Activated CD8-positive, alpha-beta T cell treated with anti-CD3 and anti-CD28 coated beads for 36 hours (primary cell): Measurements from ENCODE around the gene RPS27L. TPM values are rescaled to one million over a fixed set of nuclear protein-coding genes. Genes with fewer than 3 reads are reported as not detected.

Experiments used
- ATAC-seq: fragments of 200-7000 bp; cut with Tn5 transposase; one replicate; pipeline ENCODE4 v1.10.0; 2021; ENCODE audit warnings: mild to moderate bottlenecking, moderate library complexity
- CTCF ChIA-PET: fragments of 350-600 bp; sonication (Branson Sonifier 250); formaldehyde crosslinking; loops from one replicate; lab custom pipeline; 2021; ENCODE audit warnings: antibody characterized with exemption; lab: Charles Lee
- POLR2A ChIA-PET: fragments of 350-600 bp; sonication (Branson Sonifier 250); formaldehyde crosslinking; loops from one replicate; lab custom pipeline; 2021; ENCODE audit warnings: antibody characterized with exemption; lab: Charles Lee
- DNase-seq: peaks from one replicate; pipeline ENCODE4 v3.0.0-alpha.2; 2020
- H3K27ac Mint-ChIP-seq: one replicate; pipeline ENCODE4 v1.8.0; 2021; ENCODE audit warnings: mild to moderate bottlenecking, mixed read lengths
- H3K27me3 Mint-ChIP-seq: one replicate; pipeline ENCODE4 v1.8.0; 2021; ENCODE audit warnings: mixed read lengths
- H3K36me3 Mint-ChIP-seq: one replicate; pipeline ENCODE4 v1.8.0; 2021; ENCODE audit warnings: low read depth, mixed read lengths
- H3K4me1 Mint-ChIP-seq: one replicate; pipeline ENCODE4 v1.8.0; 2021; ENCODE audit warnings: low read depth, mixed read lengths
- H3K4me3 Mint-ChIP-seq: one replicate; pipeline ENCODE4 v1.8.0; 2021; ENCODE audit warnings: mild to moderate bottlenecking, moderate library complexity, mixed read lengths
- H3K9me3 Mint-ChIP-seq: one replicate; pipeline ENCODE4 v1.8.0; 2021; ENCODE audit warnings: mixed read lengths
- intact Hi-C: fragments of 100-400 bp; cut with micrococcal nuclease; formaldehyde crosslinking; loops from one replicate; pipeline ENCODE4 v1.10.0; 2022
- total RNA-seq, 2 experiments: library from RNA; stranded (reverse); gene quantifications; one replicate each; pipeline ENCODE4 v1.2.3, GENCODE V29; 2021
- TF ChIP-seq, protein P1 (sequence below): fragments of 200-600 bp; IDR thresholded peaks from one replicate; pipeline ENCODE4 v1.8.0; 2022; ENCODE audit warnings: antibody characterized with exemption, mild to moderate bottlenecking

The RPS27L gene
- total RNA-seq, 2 experiments from 2014 or later: 150 to 158 TPM

DNA sequence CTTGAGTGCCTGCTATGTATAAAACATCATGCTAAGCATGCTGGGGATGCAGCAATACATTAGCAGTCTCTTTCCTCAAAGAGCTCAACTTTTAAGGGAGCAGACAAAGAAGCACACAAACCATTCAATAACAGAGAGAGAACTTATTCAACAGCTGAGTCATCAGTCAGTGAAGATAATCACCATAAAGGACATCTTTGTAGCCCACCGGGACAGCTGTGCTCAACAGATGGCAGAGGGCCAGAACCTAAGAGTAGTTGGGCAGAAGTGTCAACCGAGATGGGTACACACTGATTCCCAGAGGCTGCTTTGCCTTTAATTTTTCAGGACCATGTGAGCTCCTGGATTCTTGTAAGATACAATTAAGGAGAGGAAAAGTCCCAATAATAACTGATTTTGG lies 27.9 kb upstream of the RPS27L start:
- H3K9me3 Mint-ChIP-seq: no peaks in the 10 kb centered on the region
- TF ChIP-seq, protein P1, sequence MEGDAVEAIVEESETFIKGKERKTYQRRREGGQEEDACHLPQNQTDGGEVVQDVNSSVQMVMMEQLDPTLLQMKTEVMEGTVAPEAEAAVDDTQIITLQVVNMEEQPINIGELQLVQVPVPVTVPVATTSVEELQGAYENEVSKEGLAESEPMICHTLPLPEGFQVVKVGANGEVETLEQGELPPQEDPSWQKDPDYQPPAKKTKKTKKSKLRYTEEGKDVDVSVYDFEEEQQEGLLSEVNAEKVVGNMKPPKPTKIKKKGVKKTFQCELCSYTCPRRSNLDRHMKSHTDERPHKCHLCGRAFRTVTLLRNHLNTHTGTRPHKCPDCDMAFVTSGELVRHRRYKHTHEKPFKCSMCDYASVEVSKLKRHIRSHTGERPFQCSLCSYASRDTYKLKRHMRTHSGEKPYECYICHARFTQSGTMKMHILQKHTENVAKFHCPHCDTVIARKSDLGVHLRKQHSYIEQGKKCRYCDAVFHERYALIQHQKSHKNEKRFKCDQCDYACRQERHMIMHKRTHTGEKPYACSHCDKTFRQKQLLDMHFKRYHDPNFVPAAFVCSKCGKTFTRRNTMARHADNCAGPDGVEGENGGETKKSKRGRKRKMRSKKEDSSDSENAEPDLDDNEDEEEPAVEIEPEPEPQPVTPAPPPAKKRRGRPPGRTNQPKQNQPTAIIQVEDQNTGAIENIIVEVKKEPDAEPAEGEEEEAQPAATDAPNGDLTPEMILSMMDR: no peak
- intact Hi-C loops: no loop called here
- CTCF ChIA-PET: interaction anchor here (0.9 kb wide), 1 partner anchor 19 kb away, joined by 3 read pairs; no protein-coding TSS in a partner anchor
- no peak overlapping the region for H3K27ac Mint-ChIP-seq
- peaks cover 2% of the 10 kb centered on the region for H3K36me3 Mint-ChIP-seq
- peaks cover 14% of the 10 kb centered on the region for H3K4me1 Mint-ChIP-seq
- no peaks in the 10 kb centered on the region for H3K27me3 Mint-ChIP-seq
- DNase-seq: no peak
- H3K4me3 Mint-ChIP-seq: no peak overlapping the region
- no peak for ATAC-seq
- POLR2A ChIA-PET: interaction anchor here (1.0 kb wide), 1 partner anchor 12 kb away, joined by 4 read pairs; no protein-coding TSS in a partner anchor

DNA sequence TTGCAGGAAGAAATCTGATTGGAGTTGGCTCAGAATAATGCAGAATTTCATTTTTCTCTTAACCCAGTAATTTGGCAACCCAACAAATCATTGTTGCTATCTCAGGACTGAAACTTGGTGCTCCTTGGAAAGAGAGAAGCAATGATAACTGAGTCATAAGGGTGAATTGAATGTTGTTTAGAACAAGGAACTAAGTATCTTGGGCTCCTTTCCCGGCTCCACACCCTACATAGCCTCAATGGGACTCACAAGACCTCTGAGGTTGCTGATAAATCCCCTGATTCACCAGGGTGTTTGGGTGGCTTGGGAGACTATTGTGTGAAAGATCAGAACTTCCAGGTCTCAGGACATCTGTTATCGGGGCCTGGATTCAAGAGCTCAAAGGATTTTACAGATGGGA lies 24.4 kb upstream of the RPS27L start:
- no peak overlapping the region for H3K4me3 Mint-ChIP-seq
- ChIA-PET POLR2A (interaction anchor here (0.6 to 1.6 kb wide), 2 partner anchors 15 to 34 kb away, joined by 4 read pairs; no protein-coding TSS in a partner anchor), CTCF (interaction anchor here (2.6 kb wide), 1 partner anchor 10 kb away, joined by 9 read pairs; no protein-coding TSS in a partner anchor)
- no peak for ATAC-seq
- TF ChIP-seq, protein P1: no peak
- DNase-seq: no peak
- no peak overlapping the region for H3K27ac Mint-ChIP-seq
- no peaks in the 10 kb centered on the region for H3K36me3 Mint-ChIP-seq
- intact Hi-C loops: no loop called here
- H3K4me1 Mint-ChIP-seq: peaks cover 14% of the 10 kb centered on the region
- no peaks in the 10 kb centered on the region for H3K9me3 Mint-ChIP-seq
- H3K27me3 Mint-ChIP-seq: no peaks in the 10 kb centered on the region

DNA sequence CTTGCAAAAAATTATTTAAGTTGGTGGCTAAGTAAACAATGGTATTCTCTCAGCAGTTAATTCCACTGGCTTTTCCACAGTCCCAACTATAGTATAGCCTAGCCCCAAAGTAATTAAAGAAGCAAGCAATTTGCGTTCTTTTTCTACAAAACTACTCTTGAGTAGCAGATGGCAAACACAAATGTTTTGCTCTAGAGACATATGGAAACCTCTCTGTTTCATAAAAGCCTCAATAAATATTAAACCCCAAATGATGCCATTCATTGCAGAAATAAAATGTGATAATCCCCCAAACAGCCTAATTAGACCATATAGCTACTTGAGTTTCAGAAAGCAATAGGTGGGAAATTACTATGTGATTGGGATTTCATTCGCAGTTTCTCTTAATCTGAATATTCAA lies 23.5 kb upstream of the RPS27L start:
- Mint-ChIP-seq H3K4me3 (no peak overlapping the region), H3K27me3 (no peaks in the 10 kb centered on the region), H3K4me1 (peaks cover 10% of the 10 kb centered on the region), H3K27ac (no peak overlapping the region), H3K9me3 (no peaks in the 10 kb centered on the region), H3K36me3 (no peaks in the 10 kb centered on the region)
- CTCF ChIA-PET: interaction anchor here (1.1 to 2.6 kb wide), 2 partner anchors 11 to 13 kb away, joined by 3 to 9 read pairs; no protein-coding TSS in a partner anchor
- intact Hi-C loops: no loop called here
- TF ChIP-seq, protein P1: no peak
- ATAC-seq (no peak), DNase-seq (no peak)
- POLR2A ChIA-PET: interaction anchor here (0.8 to 1.6 kb wide), 3 partner anchors 9 to 16 kb away, joined by 3 to 4 read pairs (median 3); partner anchors contain the start of gene RAB8B

DNA sequence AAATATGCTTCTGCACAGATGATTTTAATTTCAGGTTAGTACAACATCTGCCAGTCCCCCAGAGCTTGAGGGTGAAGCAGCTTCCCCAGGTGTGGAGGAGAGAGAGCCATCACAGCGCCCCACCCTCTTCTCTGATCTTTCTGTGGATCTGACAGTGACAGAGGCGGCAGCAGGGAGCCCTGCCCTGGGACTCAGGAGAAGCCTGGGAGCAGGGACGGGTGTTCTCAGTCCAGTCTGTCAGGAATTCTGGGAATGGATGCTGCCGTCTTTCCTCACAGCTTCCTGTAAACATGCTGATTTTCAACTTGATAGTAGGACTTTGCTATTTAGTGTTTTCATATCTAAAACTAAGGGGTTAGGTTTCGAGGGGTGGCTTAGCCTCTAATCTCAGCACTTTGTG lies 20.8 kb upstream of the RPS27L start:
- no peaks in the 10 kb centered on the region for H3K36me3 Mint-ChIP-seq
- ATAC-seq: no peak
- no peak overlapping the region for H3K27ac Mint-ChIP-seq
- no peak overlapping the region for H3K4me3 Mint-ChIP-seq
- TF ChIP-seq, protein P1: no peak
- H3K27me3 Mint-ChIP-seq: no peaks in the 10 kb centered on the region
- ChIA-PET POLR2A (interaction anchor here (0.9 to 1.0 kb wide), 2 partner anchors 16 to 25 kb away, joined by 3 to 4 read pairs; no protein-coding TSS in a partner anchor), CTCF (no interaction called here)
- DNase-seq: no peak
- no peaks in the 10 kb centered on the region for H3K9me3 Mint-ChIP-seq
- peaks cover 10% of the 10 kb centered on the region for H3K4me1 Mint-ChIP-seq
- intact Hi-C loops: no loop called here

DNA sequence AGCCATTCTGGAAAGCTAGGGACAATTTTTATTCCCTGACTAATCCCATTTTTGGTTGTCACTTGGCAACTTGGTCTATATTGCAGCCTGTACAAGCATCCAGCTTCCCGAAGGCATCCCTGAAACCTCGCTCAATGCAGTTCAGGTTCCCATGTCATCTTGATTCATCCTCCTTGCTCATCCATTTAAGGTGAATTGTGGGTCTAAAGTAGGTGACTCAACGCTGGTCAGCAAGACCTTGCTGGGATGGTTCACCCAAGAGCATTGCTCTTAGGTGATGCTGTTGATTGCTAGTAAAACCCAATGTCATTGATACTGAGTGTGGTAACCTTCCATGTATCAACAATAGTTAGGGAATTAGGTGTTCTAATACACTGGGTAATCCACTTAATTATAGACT lies 19.0 kb upstream of the RPS27L start:
- ChIA-PET POLR2A (interaction anchor here (1.0 to 1.8 kb wide), 3 partner anchors 9 to 26 kb away, joined by 3 to 9 read pairs (median 3); no protein-coding TSS in a partner anchor), CTCF (interaction anchor here (1.5 kb wide), 1 partner anchor 15 kb away, joined by 3 read pairs; no protein-coding TSS in a partner anchor)
- ATAC-seq (no peak), DNase-seq (no peak)
- H3K27ac Mint-ChIP-seq: no peak overlapping the region
- no peaks in the 10 kb centered on the region for H3K27me3 Mint-ChIP-seq
- TF ChIP-seq, protein P1: no peak
- H3K4me1 Mint-ChIP-seq: peaks cover 10% of the 10 kb centered on the region
- H3K9me3 Mint-ChIP-seq: no peaks in the 10 kb centered on the region
- H3K36me3 Mint-ChIP-seq: no peaks in the 10 kb centered on the region
- intact Hi-C loops: no loop called here
- H3K4me3 Mint-ChIP-seq: no peak overlapping the region
